Frontal cortex (tissue), 4 donors: Measurements from ENCODE around the gene ZFPM1. TPM values are rescaled to one million over a fixed set of nuclear protein-coding genes. Genes with fewer than 3 reads are reported as not detected.
"Not testable (repeated sequence)": the region's sequence is repeated elsewhere in the genome, so short reads cannot be mapped to it uniquely, and the experiment has no call there.

Experiments used
- DNase-seq, 2 donors: peaks; one replicate each; pipeline ENCODE4 v3.0.0; 2012; ENCODE audit warnings: low spot score in 2 of 2
- FAIRE-seq: peaks from 2 replicates; lab custom pipeline; 2012; peaks lifted over from hg19 to GRCh38; lab: Jason Lieb, UNC
- total RNA-seq: library from RNA; depleted of rRNA; stranded (reverse); fragments of >200 nt; gene quantifications from one replicate; pipeline ENCODE4 v1.2.3, GENCODE V29; 2014
- donor health status: control.
- donor health status: control.
- donor health status: control.

Gene ZFPM1
- total RNA-seq, 1 donor from 2014 or later: 1.2 TPM

GRCh38 chr16:88475037-88475436, 22.0 kb downstream of the ZFPM1 start:
- DNase-seq: no peak
- FAIRE-seq: no peak

GRCh38 chr16:88476203-88476602, 23.1 kb downstream of the ZFPM1 start:
- no peak for FAIRE-seq

GRCh38 chr16:88476817-88477397, 23.8 kb downstream of the ZFPM1 start:
- no peak for FAIRE-seq
- DNase-seq: no peak

More at GRCh38 chr16:88476203-88476602, 23.1 kb downstream of the ZFPM1 start:
- DNase-seq: no peak

GRCh38 chr16:88477631-88478519, 24.8 kb downstream of the ZFPM1 start:
- FAIRE-seq: no peak
- DNase-seq: no peak

GRCh38 chr16:88478889-88479792, 26.1 kb downstream of the ZFPM1 start:
- FAIRE-seq: no peak
- no peak for DNase-seq

GRCh38 chr16:88479793-88480760, 27.0 kb downstream of the ZFPM1 start:
- FAIRE-seq: no peak

GRCh38 chr16:88480829-88481228, 27.7 kb downstream of the ZFPM1 start:
- DNase-seq (no peak), FAIRE-seq (no peak)

More at GRCh38 chr16:88479793-88480760, 27.0 kb downstream of the ZFPM1 start:
- DNase-seq: no peak

GRCh38 chr16:88481851-88482250, 28.8 kb downstream of the ZFPM1 start:
- FAIRE-seq (no peak), DNase-seq (no peak)

- no peak for DNase-seq
These were observed 29.7 kb downstream of the ZFPM1 start for GRCh38 chr16:88482630-88483391.

GRCh38 chr16:88483392-88483641, 30.2 kb downstream of the ZFPM1 start:
- FAIRE-seq (no peak), DNase-seq (no peak)

More at GRCh38 chr16:88482630-88483391, 29.7 kb downstream of the ZFPM1 start:
- no peak for FAIRE-seq

- no peak for DNase-seq
- no peak for FAIRE-seq
These were observed 31.7 kb downstream of the ZFPM1 start for GRCh38 chr16:88484505-88485365.

GRCh38 chr16:88485366-88485741, 32.3 kb downstream of the ZFPM1 start:
- FAIRE-seq, DNase-seq: not testable (repeated sequence)

GRCh38 chr16:88486398-88487123, 33.5 kb downstream of the ZFPM1 start:
- DNase-seq (no peak), FAIRE-seq (no peak)

GRCh38 chr16:88487124-88487432, 34.0 kb downstream of the ZFPM1 start:
- FAIRE-seq: no peak
- DNase-seq: no peak

GRCh38 chr16:88487920-88488851, 35.1 kb downstream of the ZFPM1 start:
- DNase-seq (no peak), FAIRE-seq (no peak)

- FAIRE-seq (no peak), DNase-seq (no peak)
These were observed 36.2 kb downstream of the ZFPM1 start for GRCh38 chr16:88489163-88489741.
